NCI-H1436 treated with DMSO at 0.1 percent for 48 hours (cell line): ENCODE data around the gene NPB.

Source experiments
- DNase-seq: peaks from one replicate; lab custom pipeline; 2025; lab: John Stamatoyannopoulos, UW

The NPB gene

DNA sequence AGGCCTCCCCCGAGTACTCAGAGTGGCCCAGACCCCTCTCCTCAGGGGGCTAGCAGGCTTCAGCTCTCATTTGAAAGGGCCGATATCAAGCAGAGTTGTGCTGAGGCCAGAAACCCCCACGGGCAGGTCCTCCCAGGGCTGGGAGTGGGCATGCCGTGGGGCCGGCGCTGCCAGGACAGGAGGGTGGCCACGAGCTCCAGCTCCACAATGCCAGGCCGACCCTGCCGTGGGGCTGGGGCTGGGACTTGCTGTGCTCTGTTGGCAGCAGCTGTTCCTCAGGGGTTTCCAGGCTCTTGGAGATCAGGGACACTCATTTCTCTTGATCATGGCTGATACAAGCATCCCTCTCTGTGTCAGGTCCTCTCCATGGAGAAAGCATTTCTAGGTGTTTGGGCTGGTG, 3.2 kb upstream of the NPB start:
- no peak for DNase-seq

- DNase-seq: no peak
Measured at GRCh38 chr17:81899514-81900166, 2.4 kb upstream of the NPB start.

DNA sequence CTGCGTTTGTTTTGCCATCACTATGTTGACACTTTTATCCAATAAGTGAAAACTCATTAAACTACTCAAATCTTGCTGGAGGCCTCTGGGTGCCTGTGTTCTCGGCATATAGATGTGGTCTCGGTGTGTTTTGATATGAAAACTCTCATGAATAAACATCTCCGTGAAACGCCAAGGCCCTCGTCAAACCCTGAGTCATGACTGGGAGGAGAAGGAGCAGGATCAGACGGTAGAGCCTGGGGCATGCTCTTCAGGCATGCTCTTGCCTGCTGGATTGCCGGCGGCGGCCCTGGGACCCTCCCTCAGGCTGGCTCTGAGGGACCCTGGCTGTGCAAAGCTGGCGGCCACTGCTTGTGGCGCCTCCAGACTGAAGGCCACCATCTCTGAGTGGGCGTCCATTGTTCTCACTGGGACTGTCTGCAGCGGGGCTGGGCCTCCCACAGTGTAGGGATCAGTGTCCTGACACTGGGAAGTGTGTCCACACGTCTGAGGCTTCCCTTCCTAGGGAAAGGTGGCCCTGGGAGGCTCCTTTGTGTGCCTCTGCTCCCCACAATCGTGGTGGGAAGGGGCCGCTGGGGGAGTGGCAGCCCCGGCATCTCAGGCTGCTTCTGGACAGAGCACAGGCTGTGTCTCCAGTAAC, 1.7 kb upstream of the NPB start:
- DNase-seq: no peak

GRCh38 chr17:81901167-81902022, 643 bp upstream of the NPB start:
- DNase-seq: no peak

- no peak for DNase-seq
Measured at GRCh38 chr17:81902653-81903414, 796 bp downstream of the NPB start.

DNA sequence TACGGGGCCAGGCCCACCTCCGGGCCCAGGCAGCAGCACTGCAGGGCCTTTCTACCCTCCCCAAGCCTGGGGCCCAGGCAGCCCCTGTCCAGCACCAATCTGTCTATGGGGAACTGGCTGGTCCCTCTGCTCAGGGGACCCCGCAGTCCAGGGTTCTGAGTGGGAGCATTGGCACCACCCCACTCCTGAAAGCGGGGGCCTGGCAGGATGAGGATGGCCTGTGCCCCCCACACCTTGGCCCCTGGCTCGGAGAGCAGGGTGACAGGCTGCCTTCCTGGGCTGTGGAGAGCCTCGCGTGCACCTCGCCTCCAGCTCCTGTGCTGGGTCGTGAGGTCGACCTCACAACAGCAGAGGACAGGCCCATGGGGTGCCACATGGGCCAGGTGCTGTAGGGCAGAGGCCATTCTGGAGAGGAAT, 1.4 kb downstream of the NPB start:
- no peak for DNase-seq

- no peak for DNase-seq
Measured at GRCh38 chr17:81903896-81904599, 2.0 kb downstream of the NPB start.

DNA sequence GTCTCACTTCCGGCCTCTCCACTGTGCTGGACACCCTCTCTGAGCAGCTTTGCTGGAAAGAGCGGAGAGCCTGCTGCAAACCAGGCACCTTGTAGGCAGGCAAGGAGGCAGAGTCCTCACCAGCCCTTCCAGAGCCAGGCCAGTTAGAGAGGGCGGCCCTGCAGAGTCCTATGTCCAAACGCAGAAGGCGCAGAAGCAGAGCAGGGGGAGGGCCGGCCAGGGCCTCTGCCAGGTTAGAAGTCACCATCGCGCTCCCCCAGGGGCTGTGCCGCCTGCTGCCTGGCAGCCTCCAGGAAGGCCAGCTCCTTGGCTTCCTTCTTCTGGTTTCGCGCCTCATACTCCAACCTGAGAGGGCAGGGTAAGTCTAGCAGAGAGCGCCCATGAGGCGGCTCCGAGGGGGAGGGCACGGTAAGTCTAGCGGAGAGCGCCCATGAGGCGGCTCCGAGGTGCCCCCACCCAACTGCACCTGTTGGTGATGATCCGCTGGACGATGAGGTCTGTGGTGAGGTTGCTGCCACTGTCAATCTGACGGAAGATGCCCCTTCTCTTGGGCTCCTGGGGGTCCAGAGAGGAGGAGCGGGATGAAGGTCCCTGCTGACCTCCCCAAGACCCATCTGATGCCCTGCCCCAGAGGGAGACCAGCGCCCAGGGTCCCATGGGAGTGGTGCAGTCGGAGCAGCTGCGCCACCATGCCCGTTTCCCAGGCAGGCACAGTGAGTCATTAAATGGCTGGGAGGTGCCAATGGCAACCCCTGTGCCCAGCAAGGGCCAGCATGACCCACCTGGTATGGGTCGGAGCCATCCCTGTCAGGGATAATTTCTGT, 2.8 kb downstream of the NPB start:
- DNase-seq: no peak

- no peak for DNase-seq
Measured at GRCh38 chr17:81905424-81905875, 3.4 kb downstream of the NPB start.

- DNase-seq: no peak
Measured at GRCh38 chr17:81905993-81906392, 4.0 kb downstream of the NPB start.

DNA sequence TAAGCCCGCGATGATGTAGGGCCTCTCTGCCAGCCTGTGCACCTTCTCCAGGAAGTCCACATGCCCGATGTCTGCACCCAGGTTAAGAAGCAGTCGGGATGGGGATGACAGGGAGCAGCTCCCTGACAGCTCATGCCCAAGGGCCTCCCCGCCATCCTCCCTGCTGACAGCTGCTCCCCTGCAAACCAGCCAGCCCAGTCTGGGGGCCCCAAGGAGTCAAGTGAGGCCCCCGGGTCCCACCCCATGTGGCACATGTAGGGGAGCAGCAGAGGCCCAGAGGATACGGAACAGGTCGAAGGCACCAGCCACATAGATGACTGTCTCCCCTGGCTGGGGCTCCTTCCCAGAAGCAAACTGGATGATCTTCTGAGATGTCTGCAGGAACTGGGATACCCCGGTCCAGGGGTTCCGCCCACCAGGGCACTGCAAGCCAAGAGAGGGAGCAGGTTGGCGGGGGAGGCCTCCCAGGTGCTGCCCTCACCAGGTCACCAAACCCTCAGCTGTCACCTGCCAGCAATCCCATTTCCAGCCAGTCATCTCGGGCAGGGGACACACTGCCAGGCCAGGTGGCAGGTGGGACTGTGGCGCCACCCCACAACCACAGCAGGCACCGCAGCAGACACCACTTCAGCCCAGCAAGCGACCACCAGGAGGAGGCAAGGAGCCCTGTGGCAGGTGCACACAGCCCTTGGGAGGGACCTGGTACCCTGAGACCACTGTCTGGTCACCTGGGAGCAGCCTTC, 4.6 kb downstream of the NPB start:
- no peak for DNase-seq

DNA sequence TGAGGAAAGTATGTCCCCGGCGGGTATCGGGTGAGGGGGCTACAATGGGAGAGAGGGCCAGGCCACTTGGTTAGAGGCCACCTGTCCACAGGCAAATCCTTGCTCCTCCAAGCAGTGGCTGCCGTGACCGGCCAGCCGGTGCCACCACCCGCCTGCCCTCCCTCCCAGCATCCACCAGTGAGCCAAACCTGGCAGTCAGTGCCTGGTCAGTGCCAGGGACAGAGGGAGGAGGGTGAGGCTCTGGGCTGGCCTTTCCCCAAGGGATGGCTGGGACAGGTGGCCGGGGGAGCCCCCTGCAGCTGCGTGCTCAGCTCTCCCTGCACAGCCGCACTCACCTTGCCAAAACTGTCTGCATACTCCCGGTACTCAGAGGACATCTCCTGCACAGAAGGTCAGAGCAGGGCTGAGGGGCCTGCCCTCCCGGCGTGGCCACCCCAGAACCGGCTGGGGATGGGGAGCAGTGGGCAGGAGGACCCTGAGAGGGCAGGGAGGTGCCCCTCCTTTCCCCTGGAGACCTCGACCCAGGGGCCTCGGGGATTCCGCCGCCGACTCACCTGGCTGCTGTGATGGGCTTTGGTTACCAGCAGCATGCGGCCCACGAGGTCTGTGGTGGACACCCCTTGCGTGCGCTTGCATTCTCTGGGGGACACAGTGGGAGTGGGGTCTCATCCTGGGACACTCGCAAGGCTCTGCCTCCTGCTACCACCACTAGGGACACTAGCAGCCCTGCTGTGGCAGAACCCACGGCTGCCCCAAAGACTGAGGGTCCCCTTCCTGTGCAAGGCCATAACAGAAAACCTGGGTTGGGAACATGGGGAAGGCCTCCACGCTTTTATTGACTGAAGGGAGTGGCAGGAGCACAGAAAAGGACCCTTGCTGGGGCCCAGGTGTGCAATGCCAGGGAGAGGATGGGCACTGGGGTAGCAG, 5.4 kb downstream of the NPB start:
- DNase-seq: no peak

- no peak for DNase-seq
Measured at GRCh38 chr17:81908793-81909192, 6.8 kb downstream of the NPB start.

DNA sequence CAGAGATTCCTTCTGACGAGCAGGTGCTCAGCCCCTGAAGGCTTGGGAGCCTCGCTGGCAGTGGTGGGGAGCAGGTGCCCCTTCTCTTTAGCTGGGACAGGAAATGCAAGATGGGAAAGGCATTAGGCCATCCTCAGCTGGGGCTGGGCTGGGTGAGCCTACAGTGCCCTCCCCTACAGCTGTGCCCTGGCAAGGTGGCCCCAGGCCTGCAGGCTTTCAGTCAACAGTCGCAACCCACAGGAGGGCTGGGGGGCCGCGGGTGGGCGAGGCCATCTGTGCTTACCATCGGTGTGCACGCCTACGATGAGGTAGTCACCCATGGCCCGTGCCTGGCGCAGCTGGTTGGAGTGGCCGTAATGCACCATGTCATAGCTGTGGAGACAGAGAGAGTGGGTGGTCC, 7.2 kb downstream of the NPB start:
- no peak for DNase-seq

DNA sequence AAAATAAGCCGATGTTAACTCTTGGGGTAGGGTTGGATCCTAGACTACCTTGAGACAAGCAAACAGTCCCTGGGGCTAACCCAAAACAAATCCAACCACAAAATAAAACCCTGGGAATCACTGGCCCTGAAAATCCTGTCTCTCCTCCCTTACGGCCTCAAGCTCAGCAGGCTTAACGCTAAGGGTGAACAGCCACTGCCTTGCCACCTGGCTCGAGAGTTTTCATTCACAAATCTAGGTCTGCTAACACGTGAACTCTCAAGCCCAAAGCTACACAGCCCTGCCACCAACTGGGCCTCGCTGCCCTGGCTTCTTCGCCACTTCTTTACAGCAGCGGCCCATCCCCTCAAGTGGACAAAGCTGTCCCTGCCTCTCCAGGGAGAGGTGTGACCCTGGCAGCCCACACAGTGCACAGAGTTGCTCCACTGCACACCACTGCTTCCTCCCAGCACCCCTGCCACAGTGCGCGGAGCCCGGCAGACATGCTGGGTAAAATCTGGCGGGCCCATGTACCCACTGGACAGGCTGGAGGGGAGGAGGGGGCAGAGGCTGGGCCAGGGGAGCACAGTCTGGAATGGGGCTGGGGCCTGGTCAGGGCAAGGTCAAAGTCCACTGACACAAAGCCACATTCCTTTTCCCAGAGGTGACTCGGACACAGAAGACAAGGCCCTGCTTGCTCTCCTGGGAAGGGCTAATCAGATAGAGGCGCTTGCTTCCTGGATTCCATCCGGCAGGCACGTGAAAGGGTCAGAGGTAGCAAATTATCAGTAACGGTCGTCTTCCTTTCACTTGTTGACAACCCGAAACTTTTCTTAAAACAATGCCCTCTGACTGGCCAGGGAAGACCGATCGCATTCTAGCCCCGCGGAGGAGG, 8.2 kb downstream of the NPB start:
- DNase-seq: no peak

- DNase-seq: no peak
Measured at GRCh38 chr17:81910840-81911276, 8.8 kb downstream of the NPB start.

GRCh38 chr17:81911277-81911961, 9.4 kb downstream of the NPB start, which contains the start of gene PCYT2:
Gene PCYT2, minus strand, starts transcription at chr17:81911399. Its CDS starts 44 bp downstream, at chr17:81911355.
- peak; percentile 57 for DNase-seq
